GM23338 (cell line): ENCODE results near the gene TECR.

Experiments
- CTCF ChIP-seq, 2 experiments: fragments of 200-600 bp in 1 of 2; sonication (generic) in 1 of 2; conservative IDR thresholded peaks; 2 replicates each; pipeline versions ENCODE4 v1.5.1 to v1.6.1; 2016 to 2017; ENCODE audit warnings: antibody characterized with exemption in 2 of 2, low read depth in 2 of 2, mild to moderate bottlenecking in 2 of 2, moderate library complexity in 1 of 2
- ETS1 ChIP-seq: IDR thresholded peaks from 2 replicates; pipeline ENCODE4 v1.6.1; 2016; ENCODE audit warnings: antibody characterized with exemption
- EZH2 ChIP-seq: fragments of 200-600 bp; sonication (generic); IDR thresholded peaks from one replicate; pipeline ENCODE4 v1.8.0; 2017; ENCODE audit warnings: antibody characterized with exemption, mild to moderate bottlenecking, low read depth; ENCODE audit not compliant: unreplicated experiment
- EZH2phosphoT487 ChIP-seq: fragments of 200-600 bp; sonication (generic); IDR thresholded peaks from one replicate; pipeline ENCODE4 v1.8.1; 2018; ENCODE audit warnings: antibody characterized with exemption; ENCODE audit not compliant: unreplicated experiment
- POLR2AphosphoS5 ChIP-seq: IDR thresholded peaks from 2 replicates; pipeline ENCODE4 v1.6.1; 2016; ENCODE audit warnings: antibody characterized with exemption, low read depth
- TF ChIP-seq, protein P1 (sequence below): IDR thresholded peaks from one replicate; pipeline ENCODE4 v1.6.1; 2018; ENCODE audit warnings: antibody characterized with exemption; ENCODE audit not compliant: unreplicated experiment

DNA sequence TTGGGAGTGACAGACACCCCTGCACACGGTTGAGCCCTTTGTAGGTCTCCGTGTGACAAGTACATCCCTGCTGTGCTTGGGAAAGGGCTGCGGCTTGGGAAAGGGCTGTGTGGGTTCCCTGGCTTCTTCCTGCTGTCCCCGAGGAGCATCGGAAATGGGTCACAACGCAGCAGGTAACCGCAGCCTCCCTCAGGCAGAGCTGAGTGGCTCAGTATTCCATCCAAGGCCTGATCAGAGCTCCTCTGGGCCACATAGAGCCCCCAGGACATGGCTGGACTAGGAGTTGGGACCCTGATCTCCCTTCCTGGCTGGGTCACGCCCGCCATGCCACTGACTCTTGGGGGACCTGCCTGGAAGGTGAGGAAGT lies 16.3 kb downstream of the TECR start:
- TF ChIP-seq CTCF (conservative IDR thresholded peaks at IDR 0.05; ENCODE audit: low read depth in 2 of 2) = no peak
- TF ChIP-seq EZH2phosphoT487 = no peak
- no peak for TF ChIP-seq EZH2
- TF ChIP-seq POLR2AphosphoS5 = no peak
- TF ChIP-seq, protein P1, sequence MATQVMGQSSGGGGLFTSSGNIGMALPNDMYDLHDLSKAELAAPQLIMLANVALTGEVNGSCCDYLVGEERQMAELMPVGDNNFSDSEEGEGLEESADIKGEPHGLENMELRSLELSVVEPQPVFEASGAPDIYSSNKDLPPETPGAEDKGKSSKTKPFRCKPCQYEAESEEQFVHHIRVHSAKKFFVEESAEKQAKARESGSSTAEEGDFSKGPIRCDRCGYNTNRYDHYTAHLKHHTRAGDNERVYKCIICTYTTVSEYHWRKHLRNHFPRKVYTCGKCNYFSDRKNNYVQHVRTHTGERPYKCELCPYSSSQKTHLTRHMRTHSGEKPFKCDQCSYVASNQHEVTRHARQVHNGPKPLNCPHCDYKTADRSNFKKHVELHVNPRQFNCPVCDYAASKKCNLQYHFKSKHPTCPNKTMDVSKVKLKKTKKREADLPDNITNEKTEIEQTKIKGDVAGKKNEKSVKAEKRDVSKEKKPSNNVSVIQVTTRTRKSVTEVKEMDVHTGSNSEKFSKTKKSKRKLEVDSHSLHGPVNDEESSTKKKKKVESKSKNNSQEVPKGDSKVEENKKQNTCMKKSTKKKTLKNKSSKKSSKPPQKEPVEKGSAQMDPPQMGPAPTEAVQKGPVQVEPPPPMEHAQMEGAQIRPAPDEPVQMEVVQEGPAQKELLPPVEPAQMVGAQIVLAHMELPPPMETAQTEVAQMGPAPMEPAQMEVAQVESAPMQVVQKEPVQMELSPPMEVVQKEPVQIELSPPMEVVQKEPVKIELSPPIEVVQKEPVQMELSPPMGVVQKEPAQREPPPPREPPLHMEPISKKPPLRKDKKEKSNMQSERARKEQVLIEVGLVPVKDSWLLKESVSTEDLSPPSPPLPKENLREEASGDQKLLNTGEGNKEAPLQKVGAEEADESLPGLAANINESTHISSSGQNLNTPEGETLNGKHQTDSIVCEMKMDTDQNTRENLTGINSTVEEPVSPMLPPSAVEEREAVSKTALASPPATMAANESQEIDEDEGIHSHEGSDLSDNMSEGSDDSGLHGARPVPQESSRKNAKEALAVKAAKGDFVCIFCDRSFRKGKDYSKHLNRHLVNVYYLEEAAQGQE = no peak
- no peak for TF ChIP-seq ETS1
